ENCODE measurements around the gene PRLH. TPM values are rescaled to one million over a fixed set of nuclear protein-coding genes. Genes with fewer than 3 reads are reported as not detected.

PRLH gene
- total and polyA plus RNA-seq, 2 of the 13 experiments (the other 11 are each of a cell fraction or from before 2014, with no cell fraction given), result not detected

DNA sequence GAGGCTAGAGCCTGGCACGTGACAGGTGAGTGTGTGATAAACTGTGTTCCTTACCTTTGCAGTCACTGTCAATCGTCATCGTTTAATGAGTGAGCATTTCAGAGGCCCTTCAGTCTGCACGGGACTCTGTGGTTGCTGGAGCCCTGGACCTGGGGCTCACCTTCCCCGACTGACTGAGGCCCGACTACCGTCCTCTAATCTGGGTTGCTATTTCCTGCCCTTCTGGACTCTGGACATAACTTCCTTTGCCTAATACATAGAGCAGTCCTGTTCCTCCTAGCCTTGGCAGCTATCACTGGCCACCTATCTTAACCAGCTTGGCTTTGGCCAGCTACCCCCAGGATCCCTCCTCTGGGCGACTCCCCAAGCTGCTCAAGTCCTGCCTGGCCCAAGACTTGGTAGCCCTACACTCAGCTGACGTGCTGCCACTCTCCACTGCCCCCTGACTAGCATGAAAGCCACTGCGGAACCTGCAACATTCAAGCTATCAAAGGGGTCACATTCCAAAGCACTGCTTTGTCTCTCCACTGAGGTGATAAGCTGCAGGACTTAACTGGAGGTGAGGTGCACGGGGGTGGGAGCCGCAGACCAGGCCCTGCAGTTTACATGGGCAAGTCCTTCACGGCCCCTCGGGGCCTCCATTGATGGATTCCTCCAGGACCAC lies 35.2 kb downstream of the PRLH start (continued):
- TF ChIP-seq, protein P1, sequence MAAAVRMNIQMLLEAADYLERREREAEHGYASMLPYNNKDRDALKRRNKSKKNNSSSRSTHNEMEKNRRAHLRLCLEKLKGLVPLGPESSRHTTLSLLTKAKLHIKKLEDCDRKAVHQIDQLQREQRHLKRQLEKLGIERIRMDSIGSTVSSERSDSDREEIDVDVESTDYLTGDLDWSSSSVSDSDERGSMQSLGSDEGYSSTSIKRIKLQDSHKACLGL (CRISPR knock-in tag; IDR thresholded peaks at IDR 0.05), result peak; percentile 29; the same call in 1 of the 2 replicates
- TF ChIP-seq MEF2D (CRISPR knock-in tag; IDR thresholded peaks at IDR 0.05) (peak; percentile 89; the same call in 1 of the 2 replicates), CEBPG (CRISPR knock-in tag; IDR thresholded peaks at IDR 0.05) (0 out of 2 replicates have a peak, but pooled peaks have one; percentile 35), ZNF652 (CRISPR knock-in tag; IDR thresholded peaks at IDR 0.05; ENCODE audit: borderline replicate concordance, low read depth) (no peak), KLF11 (CRISPR knock-in tag; IDR thresholded peaks at IDR 0.05) (peak; percentile 39; the same call in 1 of the 2 replicates), KLF16 (CRISPR knock-in tag; IDR thresholded peaks at IDR 0.05) (peak in 1 of 2 experiments; percentile 61; a peak in 1 of 4 replicates), ZSCAN31 (CRISPR knock-in tag; IDR thresholded peaks at IDR 0.05; ENCODE audit: low read depth) (peak; percentile 75; the same call in 1 of the 2 replicates), HNF4G (IDR thresholded peaks at IDR 0.05; ENCODE audit: borderline replicate concordance, low read depth, low read length) (peak; percentile 63), HNF4G (CRISPR knock-in tag; IDR thresholded peaks at IDR 0.05; ENCODE audit: borderline replicate concordance, low read depth) (no peak), NPAS2 (CRISPR knock-in tag; IDR thresholded peaks at IDR 0.05; ENCODE audit: borderline replicate concordance) (peak; percentile 68; the same call in 1 of the 2 replicates), ZNF275 (CRISPR knock-in tag; IDR thresholded peaks at IDR 0.05; ENCODE audit: borderline replicate concordance) (0 out of 2 replicates have a peak, but pooled peaks have one; percentile 65), FOXA1 (IDR thresholded peaks at IDR 0.05) (no peak), FOXA1 (CRISPR knock-in tag; IDR thresholded peaks at IDR 0.05) (0 out of 2 replicates have a peak, but pooled peaks have one; percentile 17), ZNF318 (CRISPR knock-in tag; IDR thresholded peaks at IDR 0.05) (peak; percentile 83; the same call in 1 of the 2 replicates), SPEN (CRISPR knock-in tag; IDR thresholded peaks at IDR 0.05; ENCODE audit: low read depth) (no peak), TMF1 (CRISPR knock-in tag; IDR thresholded peaks at IDR 0.05; ENCODE audit: low read depth) (peak; percentile 54; the same call in 1 of the 2 replicates), ZNF788 (CRISPR knock-in tag; IDR thresholded peaks at IDR 0.05; ENCODE audit: borderline replicate concordance) (peak; percentile 83), ARNT (IDR thresholded peaks at IDR 0.05) (no peak), ASH2L (IDR thresholded peaks at IDR 0.05; ENCODE audit: insufficient read length, low read depth, low read length) (peak; percentile 80), ZNF605 (CRISPR knock-in tag; IDR thresholded peaks at IDR 0.05) (peak; percentile 62), ZNF772 (CRISPR knock-in tag; IDR thresholded peaks at IDR 0.05) (peak; percentile 78; the same call in 1 of the 2 replicates)
